ENCODE results near the gene PAPSS1. TPM values are rescaled to one million over a fixed set of nuclear protein-coding genes. Genes with fewer than 3 reads are reported as not detected.

The PAPSS1 gene
- total RNA-seq, 1 experiment from 2014 or later: 83.6 TPM

- WGBS (ENCODE audit: extremely low coverage, insufficient read length, low lambda C conversion rate): no CpG with 5 or more reads among the region's 3 CpGs
- Mint-ChIP-seq H3K4me1 (peaks cover 23 to 25% of the 10 kb centered on the region in 2 experiments), H3K27me3 (ENCODE audit: low read depth) (peaks cover 52% of the 10 kb centered on the region), H3K36me3 (ENCODE audit: insufficient read depth in 1 of 3, low read depth in 3 of 3) (no peaks in the 10 kb centered on the region), H3K4me3 (no peak overlapping the region), H3K27ac (no peak overlapping the region), H3K9me3 (no peaks in the 10 kb centered on the region; a peak in 1 of 5 replicates)
- peak; percentile 65 for TF ChIP-seq CTCF (conservative IDR thresholded peaks at IDR 0.05)
- Histone ChIP-seq H4K5ac (ENCODE audit: insufficient read length, low read depth, low read length) (no peak overlapping the region), H2BK15ac (ENCODE audit: low read depth, low read length) (no peak overlapping the region), H4K91ac (ENCODE audit: insufficient read length, low read depth, low read length) (no peak overlapping the region), H3K27me3 (ENCODE audit: insufficient read depth, low read length) (peaks cover 2% of the 10 kb centered on the region; the same call in 1 of the 2 replicates), H2BK20ac (ENCODE audit: low read depth, low read length, poor library complexity, severe bottlenecking) (no peak overlapping the region), H4K20me1 (ENCODE audit: control insufficient read depth, insufficient read depth, insufficient read length) (no peaks in the 10 kb centered on the region), H2BK12ac (ENCODE audit: insufficient read length, low read depth, low read length) (no peak overlapping the region), H3T11ph (ENCODE audit: low read length) (no peak overlapping the region), H3K23ac (ENCODE audit: insufficient read length, low read depth, low read length) (no peak overlapping the region), H3K4ac (ENCODE audit: low read depth, low read length) (no peak overlapping the region), H4K8ac (replicated peaks; ENCODE audit: insufficient read length, low read depth, low read length) (no peak overlapping the region), H3K9me3 (ENCODE audit: control insufficient read depth, low read depth, low read length) (no peaks in the 10 kb centered on the region), H3K9ac (ENCODE audit: extremely low read depth, insufficient read length, low read length) (no peak overlapping the region), H3K56ac (ENCODE audit: insufficient read length, low read depth, low read length) (no peak overlapping the region), H3K27ac (ENCODE audit: insufficient read length, low read depth, low read length) (no peak overlapping the region), H2AFZ (ENCODE audit: low read length) (no peak overlapping the region), H2AK5ac (ENCODE audit: insufficient read length, low read length) (no peak overlapping the region), H3K79me2 (ENCODE audit: insufficient read depth, low read length) (no peaks in the 10 kb centered on the region), H3K4me1 (ENCODE audit: insufficient read depth, low read length) (peaks cover 5% of the 10 kb centered on the region), H3K18ac (ENCODE audit: insufficient read length, low read depth, low read length) (no peak overlapping the region), H3K79me1 (ENCODE audit: insufficient read depth, low read depth, low read length, poor library complexity, severe bottlenecking) (no peaks in the 10 kb centered on the region), H2BK5ac (ENCODE audit: insufficient read length, low read length) (no peak overlapping the region), H2BK120ac (ENCODE audit: low read depth, low read length, poor library complexity, severe bottlenecking) (no peak overlapping the region), H3K14ac (ENCODE audit: insufficient read depth, low read length) (no peak overlapping the region), H3K23me2 (ENCODE audit: insufficient read length, low read depth, low read length, poor library complexity, severe bottlenecking) (no peaks in the 10 kb centered on the region), H3K4me2 (ENCODE audit: insufficient read depth, insufficient read length, low read length) (no peak overlapping the region)
- peak; percentile 52 for DNase-seq
Measured at GRCh38 chr4:107734120-107734519, 14.1 kb upstream of the PAPSS1 start.

Measured in H9 (cell line).